ENCODE results near the gene SHC3.

DNA sequence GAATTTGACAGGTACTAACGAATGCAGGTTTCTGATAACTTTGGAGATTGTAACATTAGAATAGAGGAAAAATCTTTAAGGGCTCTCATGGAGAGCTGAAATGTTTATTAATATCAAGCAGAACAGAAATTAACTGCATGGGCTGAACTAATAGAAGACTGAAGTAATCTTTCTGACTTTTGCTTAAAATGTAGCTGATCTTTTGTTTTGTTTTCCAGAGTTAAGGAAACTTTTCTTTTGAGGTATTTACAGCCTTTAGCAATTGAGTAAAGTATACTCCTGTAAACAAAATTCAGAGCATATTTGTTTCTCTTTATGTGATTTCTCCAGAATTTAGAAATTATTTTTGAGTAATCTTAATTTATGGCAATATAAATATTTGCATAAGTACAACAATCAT, 43.9 kb downstream of the SHC3 start:
- no peak for TF ChIP-seq EZH2 (IDR thresholded peaks at IDR 0.05; ENCODE audit: borderline replicate concordance, low read length)
- TF ChIP-seq, protein P1, sequence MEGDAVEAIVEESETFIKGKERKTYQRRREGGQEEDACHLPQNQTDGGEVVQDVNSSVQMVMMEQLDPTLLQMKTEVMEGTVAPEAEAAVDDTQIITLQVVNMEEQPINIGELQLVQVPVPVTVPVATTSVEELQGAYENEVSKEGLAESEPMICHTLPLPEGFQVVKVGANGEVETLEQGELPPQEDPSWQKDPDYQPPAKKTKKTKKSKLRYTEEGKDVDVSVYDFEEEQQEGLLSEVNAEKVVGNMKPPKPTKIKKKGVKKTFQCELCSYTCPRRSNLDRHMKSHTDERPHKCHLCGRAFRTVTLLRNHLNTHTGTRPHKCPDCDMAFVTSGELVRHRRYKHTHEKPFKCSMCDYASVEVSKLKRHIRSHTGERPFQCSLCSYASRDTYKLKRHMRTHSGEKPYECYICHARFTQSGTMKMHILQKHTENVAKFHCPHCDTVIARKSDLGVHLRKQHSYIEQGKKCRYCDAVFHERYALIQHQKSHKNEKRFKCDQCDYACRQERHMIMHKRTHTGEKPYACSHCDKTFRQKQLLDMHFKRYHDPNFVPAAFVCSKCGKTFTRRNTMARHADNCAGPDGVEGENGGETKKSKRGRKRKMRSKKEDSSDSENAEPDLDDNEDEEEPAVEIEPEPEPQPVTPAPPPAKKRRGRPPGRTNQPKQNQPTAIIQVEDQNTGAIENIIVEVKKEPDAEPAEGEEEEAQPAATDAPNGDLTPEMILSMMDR (conservative IDR thresholded peaks at IDR 0.05 in 1 of 2, IDR thresholded peaks at IDR 0.05 in 1 of 2; ENCODE audit: extremely low read depth in 1 of 2, insufficient read depth in 1 of 2, low read depth in 1 of 2, low read length in 2 of 2), result no peak

All from mammary epithelial cell (primary cell).